ENCODE measurements around the gene YWHAQ.

Gene YWHAQ

GRCh38 chr2:9657083-9657482, 26.3 kb upstream of the YWHAQ start:
- no peak for DNase-seq

GRCh38 chr2:9656270-9656766, 25.5 kb upstream of the YWHAQ start:
- DNase-seq = no peak

- DNase-seq = no peak
Measured at GRCh38 chr2:9655441-9656269, 24.9 kb upstream of the YWHAQ start.

GRCh38 chr2:9654452-9655100, 23.8 kb upstream of the YWHAQ start:
- no peak for DNase-seq

GRCh38 chr2:9653485-9654271, 22.9 kb upstream of the YWHAQ start:
- DNase-seq = no peak

- DNase-seq = no peak
Measured at GRCh38 chr2:9652898-9653479, 22.2 kb upstream of the YWHAQ start.

- DNase-seq = no peak
Measured at GRCh38 chr2:9652267-9652666, 21.5 kb upstream of the YWHAQ start.

GRCh38 chr2:9650119-9650821, 19.5 kb upstream of the YWHAQ start:
- no peak for DNase-seq

- DNase-seq = no peak
Measured at GRCh38 chr2:9649261-9649660, 18.5 kb upstream of the YWHAQ start.

- no peak for DNase-seq
Measured at GRCh38 chr2:9648821-9649220, 18.0 kb upstream of the YWHAQ start.

- DNase-seq = no peak
Measured at GRCh38 chr2:9647884-9648283, 17.1 kb upstream of the YWHAQ start.

GRCh38 chr2:9646196-9647030, 15.6 kb upstream of the YWHAQ start:
- DNase-seq = peak; percentile 43

GRCh38 chr2:9644603-9645002, 13.8 kb upstream of the YWHAQ start:
- DNase-seq = no peak

- no peak for DNase-seq
Measured at GRCh38 chr2:9644021-9644420, 13.2 kb upstream of the YWHAQ start.

GRCh38 chr2:9641641-9642040, 10.8 kb upstream of the YWHAQ start:
- DNase-seq = no peak

- DNase-seq = no peak
Measured at GRCh38 chr2:9640403-9641104, 9.8 kb upstream of the YWHAQ start.

- peak; percentile 42 for DNase-seq
Measured at GRCh38 chr2:9639740-9640343, 9.0 kb upstream of the YWHAQ start.

GRCh38 chr2:9639000-9639602, 8.3 kb upstream of the YWHAQ start:
- no peak for DNase-seq

GRCh38 chr2:9638532-9638931, 7.7 kb upstream of the YWHAQ start:
- DNase-seq = no peak
